ENCODE results near the gene ACTN1.

GRCh38 chr14:68924186-68925158 is 54.6 kb downstream of the ACTN1 start:
- no peak for TF ChIP-seq POLR2A (IDR thresholded peaks at IDR 0.05)
- no peak for TF ChIP-seq CTCF (IDR thresholded peaks at IDR 0.05)

All from lower leg skin (tissue), 3 donors.